Astrocyte of the cerebellum (primary cell): ENCODE results near the gene CAVIN2.
"Not testable (repeated sequence)": the region's sequence is repeated elsewhere in the genome, so short reads cannot be mapped to it uniquely, and the experiment has no call there.

Experiments
- DNase-seq: peaks from one replicate; pipeline ENCODE4 v3.0.0-alpha.2; 2011; ENCODE audit warnings: low read depth
- H3K4me3 ChIP-seq: 2 replicates; pipeline ENCODE4 v1.5.1; 2011; ENCODE audit warnings: mild to moderate bottlenecking, low read depth, low read length, moderate library complexity
- CTCF ChIP-seq: IDR thresholded peaks from 2 replicates; pipeline ENCODE4 v1.5.1; 2012; ENCODE audit warnings: low read length, low read depth, moderate library complexity, mild to moderate bottlenecking; ENCODE audit errors: missing control alignments
- in situ Hi-C: cut with HindIII; loops from 2 replicates; pipeline ENCODE4 v1.10.0; 2017; ENCODE audit warnings: low sequenced_read_pairs

The CAVIN2 gene

GRCh38 chr2:191786694-191787093, 60.2 kb downstream of the CAVIN2 start:
- no peak for DNase-seq
- H3K4me3 ChIP-seq, result no peak overlapping the region
- in situ Hi-C loops, result no loop called here
- TF ChIP-seq CTCF, result no peak

GRCh38 chr2:191785651-191786050, 61.2 kb downstream of the CAVIN2 start:
- DNase-seq, in situ Hi-C loops, H3K4me3 ChIP-seq: not testable (repeated sequence)
